ENCODE data around the gene SCLY.

GRCh38 chr2:238081150-238081549, 20.3 kb downstream of the SCLY start:
- no peak for TF ChIP-seq CTCF (IDR thresholded peaks at IDR 0.05)
- TF ChIP-seq POLR2A (IDR thresholded peaks at IDR 0.05), result no peak
